ENCODE data around the gene CDC42EP1. TPM values are rescaled to one million over a fixed set of nuclear protein-coding genes. Genes with fewer than 3 reads are reported as not detected.

Gene CDC42EP1
- total RNA-seq = 13.3 and 18.5 TPM in 2 replicates

GRCh38 chr22:37559901-37560607 is at the start of gene CDC42EP1:
TSS of gene CDC42EP1 (plus strand) at chr22:37560480. CDS start at chr22:37566350, 5,870 bp downstream.

GRCh38 chr22:37519268-37520195 is 40.7 kb upstream of the CDC42EP1 start, which contains the start of gene CARD10:
TSS of gene CARD10 (minus strand) at chr22:37519415. CDS start at chr22:37519200, 215 bp downstream.

GRCh38 chr22:37608477-37609239 is 48.4 kb downstream of the CDC42EP1 start, which contains the start of gene GGA1:
TSS of gene GGA1 (plus strand) at chr22:37608834. CDS start at chr22:37608861, 27 bp downstream.

Other genes starting within 250 kb of the CDC42EP1 start
- gene ELFN2, start 133.0 kb upstream of the CDC42EP1 start, total RNA-seq = under 0.01 and 0.06 TPM in 2 replicates
- gene MFNG, start 74.1 kb upstream of the CDC42EP1 start, total RNA-seq = 82.4 and 129 TPM in 2 replicates
- gene CARD10, start 41.1 kb upstream of the CDC42EP1 start, total RNA-seq = 29.6 and 37.2 TPM in 2 replicates
- not detected in 2 replicates for gene LGALS2, start 19.6 kb downstream of the CDC42EP1 start, total RNA-seq
- gene GGA1, start 48.4 kb downstream of the CDC42EP1 start, total RNA-seq = 25.4 and 50.4 TPM in 2 replicates
- gene SH3BP1, start 79.2 kb downstream of the CDC42EP1 start, total RNA-seq = 0.16 and 1.8 TPM in 2 replicates
- 4.9 and 8.4 TPM in 2 replicates for gene PDXP, start 98.2 kb downstream of the CDC42EP1 start, total RNA-seq
- 4,257 and 8,992 TPM in 2 replicates for gene LGALS1, start 115.2 kb downstream of the CDC42EP1 start, total RNA-seq
- gene NOL12, start 125.9 kb downstream of the CDC42EP1 start, total RNA-seq = 23.2 and 26.6 TPM in 2 replicates
- gene TRIOBP, start 136.6 kb downstream of the CDC42EP1 start, total RNA-seq = 85.0 and 210 TPM in 2 replicates
- 14.2 and 34.6 TPM in 2 replicates for gene GCAT, start 247.5 kb downstream of the CDC42EP1 start, total RNA-seq

Measured in bladder microvascular endothelial cell (primary cell).